Neural progenitor cell (in vitro differentiated cells): ENCODE data around the gene NTN4.

ENCODE experiments used
- CTCF ChIP-seq: fragments of 200-600 bp; sonication (generic); IDR thresholded peaks from 2 replicates; pipeline ENCODE4 v1.5.1; 2017; ENCODE audit warnings: antibody characterized with exemption, mild to moderate bottlenecking
- EZH2 ChIP-seq: fragments of 200-600 bp; sonication (generic); IDR thresholded peaks from 2 replicates; pipeline ENCODE4 v1.6.1; 2017; ENCODE audit warnings: antibody characterized with exemption, mild to moderate bottlenecking, moderate library complexity

GRCh38 chr12:95643256-95643655, 147.3 kb downstream of the NTN4 start:
- TF ChIP-seq EZH2 (no peak), CTCF (no peak)
